ENCODE measurements around the gene OXLD1. TPM values are rescaled to one million over a fixed set of nuclear protein-coding genes. Genes with fewer than 3 reads are reported as not detected.

The OXLD1 gene
- total RNA-seq, 1 experiment from 2014 or later: 75.9 TPM

DNA sequence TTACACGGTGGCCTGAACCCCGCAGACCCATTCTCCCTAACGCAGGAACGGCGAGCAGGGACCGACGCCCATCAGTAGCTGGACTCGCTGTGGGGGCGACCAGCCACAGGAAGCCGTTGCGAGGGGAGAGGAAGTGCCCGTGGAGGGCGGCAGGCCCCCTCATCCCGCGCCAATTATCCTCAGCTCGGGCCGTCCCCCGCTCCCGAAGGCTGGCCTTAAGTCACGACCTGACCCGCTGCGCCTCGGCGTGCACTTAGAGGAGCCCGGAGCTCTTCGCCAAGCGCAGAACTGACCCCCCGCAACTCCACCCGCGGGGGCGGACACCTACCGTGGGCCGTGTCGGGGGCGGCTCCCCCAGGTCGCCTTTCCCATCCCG, 16.8 kb upstream of the OXLD1 start:
- TF ChIP-seq YY1 (IDR thresholded peaks at IDR 0.05; ENCODE audit: extremely low read depth, insufficient replicate concordance, low read depth, low read length) (no peak), POLR2AphosphoS5 (IDR thresholded peaks at IDR 0.05; ENCODE audit: low read depth, low read length) (no peak), SRF (IDR thresholded peaks at IDR 0.05; ENCODE audit: low read depth) (no peak), ZBTB33 (IDR thresholded peaks at IDR 0.05; ENCODE audit: extremely low read depth, insufficient replicate concordance, low read length) (no peak), EZH2phosphoT487 (IDR thresholded peaks at IDR 0.05; ENCODE audit: borderline replicate concordance) (no peak), ATF3 (IDR thresholded peaks at IDR 0.05) (no peak), SP1 (IDR thresholded peaks at IDR 0.05; ENCODE audit: low read depth) (no peak), CBX3 (IDR thresholded peaks at IDR 0.05; ENCODE audit: low read depth) (no peak), EZH2 (IDR thresholded peaks at IDR 0.05) (no peak), SIN3A (IDR thresholded peaks at IDR 0.05; ENCODE audit: low read depth) (no peak), RAD21 (IDR thresholded peaks at IDR 0.05; ENCODE audit: low read depth) (no peak), JUND (IDR thresholded peaks at IDR 0.05) (no peak), ZNF274 (IDR thresholded peaks at IDR 0.05; ENCODE audit: low read depth, low read length) (no peak)
- TF ChIP-seq, protein P1, sequence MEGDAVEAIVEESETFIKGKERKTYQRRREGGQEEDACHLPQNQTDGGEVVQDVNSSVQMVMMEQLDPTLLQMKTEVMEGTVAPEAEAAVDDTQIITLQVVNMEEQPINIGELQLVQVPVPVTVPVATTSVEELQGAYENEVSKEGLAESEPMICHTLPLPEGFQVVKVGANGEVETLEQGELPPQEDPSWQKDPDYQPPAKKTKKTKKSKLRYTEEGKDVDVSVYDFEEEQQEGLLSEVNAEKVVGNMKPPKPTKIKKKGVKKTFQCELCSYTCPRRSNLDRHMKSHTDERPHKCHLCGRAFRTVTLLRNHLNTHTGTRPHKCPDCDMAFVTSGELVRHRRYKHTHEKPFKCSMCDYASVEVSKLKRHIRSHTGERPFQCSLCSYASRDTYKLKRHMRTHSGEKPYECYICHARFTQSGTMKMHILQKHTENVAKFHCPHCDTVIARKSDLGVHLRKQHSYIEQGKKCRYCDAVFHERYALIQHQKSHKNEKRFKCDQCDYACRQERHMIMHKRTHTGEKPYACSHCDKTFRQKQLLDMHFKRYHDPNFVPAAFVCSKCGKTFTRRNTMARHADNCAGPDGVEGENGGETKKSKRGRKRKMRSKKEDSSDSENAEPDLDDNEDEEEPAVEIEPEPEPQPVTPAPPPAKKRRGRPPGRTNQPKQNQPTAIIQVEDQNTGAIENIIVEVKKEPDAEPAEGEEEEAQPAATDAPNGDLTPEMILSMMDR (IDR thresholded peaks at IDR 0.05 in 2 of 3, conservative IDR thresholded peaks at IDR 0.05 in 1 of 3; ENCODE audit: borderline replicate concordance in 1 of 3, insufficient read depth in 1 of 3, low read depth in 2 of 3, low read length in 2 of 3): no peak
- no peaks in the 10 kb centered on the region for H3K9me3 ChIP-seq (ENCODE audit: control insufficient read depth in 1 of 2, insufficient read depth in 1 of 2, low read depth in 1 of 2, low read length in 2 of 2)
- ChIA-PET RAD21 (ENCODE audit: low non-redundant PET in 1 of 2, low total read pairs in 2 of 2, uncharacterized antibody in 2 of 2, unreplicated experiment in 2 of 2) (interaction anchor here (0.7 to 1.2 kb wide), 5 partner anchors 8 to 157 kb away, joined by 4 to 5 read pairs (median 4); partner anchors contain the start of genes CCDC137 (in 1 of the 2), MRPL12 (in 1 of the 2) and OXLD1 (in 1 of the 2)), POLR2A (interaction anchor here (0.6 to 4.4 kb wide), 12 partner anchors 8 to 171 kb away, joined by 3 to 33 read pairs (median 5); partner anchors contain the start of genes ACTG1, CCDC137, MRPL12 and OXLD1), CTCF (interaction anchor here (1.2 kb wide), 1 partner anchor 8 kb away, joined by 8 read pairs; no protein-coding TSS in a partner anchor)
- no peaks in the 10 kb centered on the region for H3K9me2 ChIP-seq (ENCODE audit: insufficient read depth)
- peak overlapping the region; percentile 85 for H3K9ac ChIP-seq (ENCODE audit: low read length)
- H3K4me3 ChIP-seq (replicated peaks in 1 of 2; ENCODE audit: low read depth in 1 of 2, low read length in 2 of 2): peak overlapping the region; percentile 86 to 99
- H3K36me3 ChIP-seq (ENCODE audit: control insufficient read depth in 1 of 2, insufficient read depth in 2 of 2, low read length in 2 of 2): peaks cover 13 to 34% of the 10 kb centered on the region in 2 experiments
- peak overlapping the region; percentile 92 for H3K27ac ChIP-seq (ENCODE audit: low read depth, low read length)
- intact Hi-C loops (cut with micrococcal nuclease): loop anchor here (1.0 to 2.0 kb wide), 2 partner anchors 16 to 20 kb away; partner anchors contain the start of gene MRPL12
- no TSS peak for BruUV-seq (replicated peaks)
- H3K4me2 ChIP-seq (ENCODE audit: low read length): peak overlapping the region; percentile 96
- DNase-seq (ENCODE audit: low read depth, low spot score): no peak
- no peak overlapping the region for H2AFZ ChIP-seq (ENCODE audit: low read depth, low read length, poor library complexity, severe bottlenecking)
- H3K4me1 ChIP-seq (ENCODE audit: control insufficient read depth in 1 of 2, insufficient read depth in 2 of 2, low read length in 2 of 2): peaks cover 18 to 23% of the 10 kb centered on the region in 2 experiments
- peaks cover 6% of the 10 kb centered on the region; the same call in 1 of the 2 replicates for H4K20me1 ChIP-seq (ENCODE audit: insufficient read depth)
- peaks cover 67% of the 10 kb centered on the region for H3K79me2 ChIP-seq (ENCODE audit: insufficient read depth, low read length)
- ATAC-seq: peak; percentile 40; the same call in 1 of the 2 replicates
- H3K27me3 ChIP-seq (ENCODE audit: insufficient read depth, low read length): no peaks in the 10 kb centered on the region

All from HCT116 (cell line).